Smooth muscle cell (in vitro differentiated cells): ENCODE data around the gene FMNL1. TPM values are rescaled to one million over a fixed set of nuclear protein-coding genes. Genes with fewer than 3 reads are reported as not detected.

Experiments used
- DNase-seq: peaks from one replicate; lab custom pipeline; 2025; ENCODE audit not compliant: unreplicated experiment; lab: John Stamatoyannopoulos, UW
- H2AFZ ChIP-seq: fragments of 200-600 bp; sonication (generic); 2 replicates; pipeline ENCODE4 v1.6.0; 2016; ENCODE audit warnings: antibody characterized with exemption, low read depth, mild to moderate bottlenecking
- H3F3A ChIP-seq: fragments of 200-600 bp; sonication (generic); 2 replicates; pipeline ENCODE4 v1.6.0; 2017; ENCODE audit warnings: antibody characterized with exemption, low read depth
- H3K27ac ChIP-seq: fragments of 200-600 bp; sonication (generic); 2 replicates; pipeline ENCODE4 v1.5.1; 2016; ENCODE audit warnings: low read depth, mild to moderate bottlenecking
- H3K27me3 ChIP-seq: fragments of 200-600 bp; sonication (generic); 2 replicates; pipeline ENCODE4 v1.6.1; 2016; ENCODE audit warnings: low read depth, mild to moderate bottlenecking
- H3K36me3 ChIP-seq: fragments of 200-600 bp; sonication (generic); 2 replicates; pipeline ENCODE4 v1.5.1; 2016; ENCODE audit warnings: low read depth
- H3K4me1 ChIP-seq: fragments of 200-600 bp; sonication (generic); 2 replicates; pipeline ENCODE4 v1.5.1; 2016; ENCODE audit warnings: low read depth
- H3K4me2 ChIP-seq: fragments of 200-600 bp; sonication (generic); 2 replicates; pipeline ENCODE4 v1.6.0; 2016; ENCODE audit warnings: mild to moderate bottlenecking
- H3K4me3 ChIP-seq: fragments of 200-600 bp; sonication (generic); 2 replicates; pipeline ENCODE4 v1.5.1; 2016; ENCODE audit warnings: mild to moderate bottlenecking
- H3K79me2 ChIP-seq: fragments of 200-600 bp; sonication (generic); 2 replicates; pipeline ENCODE4 v1.6.0; 2016; ENCODE audit warnings: low read depth, mild to moderate bottlenecking
- H3K9ac ChIP-seq: fragments of 200-600 bp; sonication (generic); 2 replicates; pipeline ENCODE4 v1.6.0; 2016; ENCODE audit warnings: low read depth
- H3K9me3 ChIP-seq: fragments of 200-600 bp; sonication (generic); replicated peaks from 2 replicates; pipeline ENCODE4 v1.5.1; 2016; ENCODE audit warnings: low read depth
- H4K20me1 ChIP-seq: fragments of 200-600 bp; sonication (generic); 2 replicates; pipeline ENCODE4 v1.6.0; 2016; ENCODE audit warnings: low read depth
- WGBS: methylation state at CpG from one replicate; pipeline ENCODE4 v1.1.7; 2016; ENCODE audit warnings: low lambda C conversion rate; 5-methylcytosine and 5-hydroxymethylcytosine counted together
- polyA plus RNA-seq: library from polyadenylated mRNA; unstranded; fragments of >200 nt; fragmentation: Nextera tagmentation; extraction: Ambion mirVana; gene quantifications from 2 replicates; pipeline ENCODE4 v1.2.1, GENCODE V29; 2016
- total RNA-seq: library from RNA; depleted of rRNA; stranded (reverse); fragments of >200 nt; gene quantifications from 2 replicates; pipeline ENCODE4 v1.2.3, GENCODE V29; 2014
- TF ChIP-seq, protein P1 (sequence below): fragments of 200-600 bp; sonication (generic); IDR thresholded peaks from 2 replicates; pipeline ENCODE4 v1.5.1; 2017; ENCODE audit warnings: borderline replicate concordance, mild to moderate bottlenecking, antibody characterized with exemption; ENCODE audit not compliant: insufficient read depth, poor library complexity, severe bottlenecking

Gene FMNL1
- total and polyA plus RNA-seq, 2 experiments from 2014 or later: 0.37 to 0.90 TPM

DNA sequence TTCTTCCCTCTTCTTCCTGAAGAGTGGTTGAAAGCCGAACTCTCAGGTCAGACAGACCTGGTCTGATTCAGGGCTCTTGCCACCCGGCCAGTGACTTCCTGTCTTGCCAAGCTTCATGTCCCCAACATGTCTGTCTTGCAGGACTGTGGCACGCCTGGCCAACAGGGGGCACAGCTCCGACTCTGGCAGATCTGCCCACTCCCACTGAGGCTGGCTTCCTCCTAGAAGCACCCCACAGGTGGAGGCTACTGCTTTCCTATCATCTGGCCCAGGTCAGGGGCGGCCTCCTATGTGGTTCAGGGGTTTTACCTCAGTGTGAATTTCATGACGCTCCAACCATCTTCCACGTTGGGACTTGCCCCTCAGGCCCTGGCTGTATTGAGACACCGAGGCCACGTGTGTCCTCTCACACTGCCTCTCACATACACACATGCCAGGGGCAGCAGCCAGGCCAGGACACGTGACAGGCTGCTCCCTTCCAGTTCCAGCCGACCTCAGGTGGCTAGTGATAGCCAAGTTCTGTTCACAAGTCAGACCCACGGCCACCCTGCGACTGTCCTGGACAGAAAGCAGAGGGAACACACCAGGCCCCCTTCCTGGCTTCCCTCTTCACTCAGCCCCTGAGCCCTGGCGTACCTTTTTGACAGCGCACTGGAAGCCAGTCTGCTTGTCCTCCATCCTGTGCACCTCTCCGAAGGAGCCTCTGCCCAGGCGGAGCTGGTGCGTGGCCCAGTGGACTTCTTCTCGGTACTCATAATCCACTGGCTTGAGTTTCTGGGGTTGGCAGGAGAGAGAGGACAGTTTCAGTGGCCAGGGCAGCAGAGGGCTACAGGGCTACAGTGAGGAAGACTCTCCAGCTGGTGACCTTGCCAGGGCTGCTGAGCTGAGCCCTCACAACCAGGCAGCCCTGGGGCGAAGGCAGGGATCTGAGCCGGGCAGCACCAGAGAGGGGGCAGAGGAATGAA lies 62.8 kb downstream of the FMNL1 start:
- no peak for DNase-seq
- Histone ChIP-seq H3F3A (no peaks in the 10 kb centered on the region), H3K4me3 (no peak overlapping the region), H3K9ac (no peak overlapping the region), H3K4me2 (no peak overlapping the region), H3K27ac (no peak overlapping the region), H3K27me3 (no peaks in the 10 kb centered on the region), H3K9me3 (no peaks in the 10 kb centered on the region), H3K4me1 (no peaks in the 10 kb centered on the region), H4K20me1 (no peaks in the 10 kb centered on the region), H2AFZ (no peak overlapping the region), H3K36me3 (no peaks in the 10 kb centered on the region), H3K79me2 (no peaks in the 10 kb centered on the region)
- whole genome bisulfite sequencing: 95% methylated on average over 21 of the region's 21 CpGs
- TF ChIP-seq, protein P1, sequence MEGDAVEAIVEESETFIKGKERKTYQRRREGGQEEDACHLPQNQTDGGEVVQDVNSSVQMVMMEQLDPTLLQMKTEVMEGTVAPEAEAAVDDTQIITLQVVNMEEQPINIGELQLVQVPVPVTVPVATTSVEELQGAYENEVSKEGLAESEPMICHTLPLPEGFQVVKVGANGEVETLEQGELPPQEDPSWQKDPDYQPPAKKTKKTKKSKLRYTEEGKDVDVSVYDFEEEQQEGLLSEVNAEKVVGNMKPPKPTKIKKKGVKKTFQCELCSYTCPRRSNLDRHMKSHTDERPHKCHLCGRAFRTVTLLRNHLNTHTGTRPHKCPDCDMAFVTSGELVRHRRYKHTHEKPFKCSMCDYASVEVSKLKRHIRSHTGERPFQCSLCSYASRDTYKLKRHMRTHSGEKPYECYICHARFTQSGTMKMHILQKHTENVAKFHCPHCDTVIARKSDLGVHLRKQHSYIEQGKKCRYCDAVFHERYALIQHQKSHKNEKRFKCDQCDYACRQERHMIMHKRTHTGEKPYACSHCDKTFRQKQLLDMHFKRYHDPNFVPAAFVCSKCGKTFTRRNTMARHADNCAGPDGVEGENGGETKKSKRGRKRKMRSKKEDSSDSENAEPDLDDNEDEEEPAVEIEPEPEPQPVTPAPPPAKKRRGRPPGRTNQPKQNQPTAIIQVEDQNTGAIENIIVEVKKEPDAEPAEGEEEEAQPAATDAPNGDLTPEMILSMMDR: peak; percentile 15

DNA sequence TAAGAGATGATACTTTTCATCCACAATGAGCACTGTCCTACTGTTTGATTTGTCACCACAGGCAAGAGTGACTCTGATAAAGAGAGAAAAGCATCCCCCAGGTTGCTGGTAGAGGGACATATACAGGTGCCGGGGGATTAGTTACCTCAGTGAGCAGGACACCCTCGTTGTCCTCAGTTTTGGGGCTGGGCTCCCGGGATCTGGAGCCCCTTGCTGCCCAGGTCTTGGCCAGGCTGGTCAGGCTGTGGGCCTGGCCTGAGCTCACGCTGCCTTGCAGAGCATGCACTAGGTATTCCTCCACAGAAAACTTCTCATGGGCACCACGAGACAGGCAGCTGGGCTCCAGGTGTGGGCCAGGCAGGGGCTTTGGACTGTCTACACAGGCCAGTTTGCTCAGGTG lies 64.6 kb downstream of the FMNL1 start:
- WGBS: 97% methylated on average over 5 of the region's 5 CpGs
- Histone ChIP-seq H3F3A (no peaks in the 10 kb centered on the region), H3K4me2 (no peak overlapping the region), H3K4me3 (no peak overlapping the region), H4K20me1 (peaks cover 11% of the 10 kb centered on the region), H3K36me3 (no peaks in the 10 kb centered on the region), H3K9me3 (no peaks in the 10 kb centered on the region), H2AFZ (no peak overlapping the region), H3K79me2 (peaks cover 3% of the 10 kb centered on the region), H3K27me3 (no peaks in the 10 kb centered on the region), H3K27ac (no peak overlapping the region), H3K4me1 (no peaks in the 10 kb centered on the region), H3K9ac (no peak overlapping the region)
- DNase-seq: no peak
- TF ChIP-seq, protein P1: no peak

DNA sequence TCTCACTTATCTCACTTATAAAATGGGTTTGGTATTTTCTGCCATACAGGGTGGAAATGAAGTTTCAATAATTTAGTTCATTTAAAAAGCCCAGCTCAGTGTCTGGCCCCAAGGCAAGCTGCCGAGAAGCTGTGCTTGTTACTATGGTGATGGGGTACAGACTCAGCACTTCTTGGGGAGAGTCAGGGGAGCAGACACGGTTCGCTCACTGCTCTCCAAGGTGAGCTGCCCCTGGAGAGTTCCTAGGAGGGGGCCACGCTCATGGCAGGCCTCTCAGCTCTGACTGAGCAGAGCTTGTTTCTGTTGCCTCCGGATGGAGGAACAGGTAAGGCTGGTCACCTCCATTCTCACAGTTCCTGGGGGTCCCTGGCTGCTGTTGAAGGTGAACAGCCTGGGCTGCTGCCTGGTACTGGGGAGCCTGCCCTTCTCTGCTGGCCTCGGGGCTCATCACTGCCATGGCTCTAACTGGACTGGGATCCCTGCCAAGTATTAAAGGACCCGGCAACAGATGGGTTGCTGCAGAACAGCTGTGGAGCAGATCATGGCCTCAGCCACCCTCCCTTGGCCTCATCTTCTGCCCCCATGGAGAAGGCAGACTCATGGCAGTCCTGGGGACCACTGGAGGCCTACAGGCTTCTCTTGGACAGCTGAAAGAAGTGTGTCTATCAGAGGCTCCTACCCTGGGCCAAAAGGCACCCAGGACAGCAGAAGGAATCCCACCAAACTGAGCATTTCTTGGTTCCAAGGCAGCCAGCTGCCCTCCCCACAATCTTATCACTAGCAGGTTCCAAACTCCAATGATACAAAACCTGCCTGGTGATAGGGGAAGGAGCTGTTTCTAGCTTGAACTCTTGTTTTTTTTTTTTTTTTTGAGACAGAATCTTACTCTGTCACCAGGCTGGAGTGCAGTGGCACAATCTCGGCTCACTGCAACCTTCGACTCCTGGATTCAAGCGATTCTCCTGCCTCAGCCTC lies 66.1 kb downstream of the FMNL1 start:
- no peaks in the 10 kb centered on the region for H3K27me3 ChIP-seq
- no peak overlapping the region for H3K4me2 ChIP-seq
- 74% methylated on average over 10 of the region's 10 CpGs for WGBS
- H3K4me3 ChIP-seq: no peak overlapping the region
- H4K20me1 ChIP-seq: peaks cover 26% of the 10 kb centered on the region
- no peak overlapping the region for H3K27ac ChIP-seq
- no peak for DNase-seq
- H3K36me3 ChIP-seq: no peaks in the 10 kb centered on the region
- no peaks in the 10 kb centered on the region for H3K9me3 ChIP-seq
- H3K79me2 ChIP-seq: peaks cover 3% of the 10 kb centered on the region
- TF ChIP-seq, protein P1: no peak
- no peak overlapping the region for H3K9ac ChIP-seq
- H3K4me1 ChIP-seq: no peaks in the 10 kb centered on the region
- H2AFZ ChIP-seq: no peak overlapping the region
- H3F3A ChIP-seq: no peaks in the 10 kb centered on the region
